ENCODE data around the gene WNT7B.
A peak's percentile ranks its signal among the peaks of the same experiment; 100 is the strongest.

The WNT7B gene

DNA sequence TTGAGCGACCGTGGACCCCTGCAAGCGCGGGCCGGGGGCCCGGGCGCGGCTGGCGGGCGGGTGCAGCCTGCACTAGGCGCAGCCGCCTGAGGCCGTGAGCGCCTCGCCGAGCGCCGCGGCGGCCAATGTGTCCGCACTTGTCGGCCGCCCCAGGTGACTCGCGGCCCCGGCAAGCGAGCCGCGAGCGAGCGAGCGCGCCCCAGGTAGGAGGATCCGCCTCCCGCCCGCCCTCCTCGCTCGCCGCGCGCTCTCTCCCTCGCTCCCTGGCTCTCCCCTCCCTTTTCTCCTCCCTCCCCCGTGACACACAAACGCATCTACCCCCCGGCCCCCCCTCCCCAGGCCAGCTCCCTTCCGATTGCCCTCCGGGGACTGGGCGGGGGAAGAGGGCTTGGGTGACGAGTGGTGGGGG, at the start of gene WNT7B:
Gene WNT7B, minus strand, starts transcription at position 160 of the 409 bp plus-strand sequence. CDS start 408 bp downstream, outside the sequence.
- no peak for DNase-seq (ENCODE audit: low spot score)

DNA sequence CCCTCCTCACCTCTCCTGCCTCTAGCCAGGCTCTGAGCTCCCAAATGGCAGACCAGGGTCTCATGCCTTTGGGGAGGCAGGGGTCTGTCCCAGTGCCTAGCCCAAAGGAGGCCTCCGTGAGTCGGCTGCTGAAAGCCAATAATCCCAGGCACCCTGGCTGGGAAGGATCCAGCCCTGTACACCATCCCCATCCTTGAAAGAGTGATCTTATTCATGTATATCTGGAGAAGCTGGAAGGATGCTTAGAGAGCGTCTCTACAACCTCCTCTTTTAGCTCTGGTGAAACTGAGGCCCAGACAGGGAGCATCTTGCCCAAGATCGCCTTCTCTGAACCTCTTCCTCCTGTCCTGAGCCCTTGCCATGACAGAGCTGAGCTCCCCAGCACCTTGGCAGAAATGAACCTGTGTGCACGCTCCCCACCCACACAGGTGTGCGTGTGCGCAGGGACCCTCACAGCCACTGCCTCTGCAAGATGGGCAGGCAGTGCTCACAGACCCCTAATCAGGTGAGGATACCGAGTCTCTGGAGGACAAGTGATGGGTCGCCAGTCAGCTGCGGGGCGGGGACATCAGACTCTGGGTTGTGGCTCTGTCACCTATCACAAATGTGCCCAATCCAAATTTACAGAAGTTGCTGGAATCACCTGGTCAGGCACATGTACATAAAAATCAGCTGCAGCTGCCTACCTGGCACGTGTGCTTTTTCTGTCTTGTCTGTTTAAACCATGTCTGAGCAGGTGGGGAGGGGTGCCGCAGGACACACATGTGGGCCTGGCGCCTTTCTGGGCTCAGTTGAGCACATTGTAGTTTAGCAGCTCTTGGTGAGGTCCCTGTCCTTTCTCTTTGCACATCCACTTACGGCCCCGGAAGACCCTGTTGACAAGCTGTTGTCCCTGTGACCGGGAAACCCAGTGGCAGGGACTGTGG, 49.3 kb upstream of the WNT7B start:
- DNase-seq (ENCODE audit: low spot score) = no peak

DNA sequence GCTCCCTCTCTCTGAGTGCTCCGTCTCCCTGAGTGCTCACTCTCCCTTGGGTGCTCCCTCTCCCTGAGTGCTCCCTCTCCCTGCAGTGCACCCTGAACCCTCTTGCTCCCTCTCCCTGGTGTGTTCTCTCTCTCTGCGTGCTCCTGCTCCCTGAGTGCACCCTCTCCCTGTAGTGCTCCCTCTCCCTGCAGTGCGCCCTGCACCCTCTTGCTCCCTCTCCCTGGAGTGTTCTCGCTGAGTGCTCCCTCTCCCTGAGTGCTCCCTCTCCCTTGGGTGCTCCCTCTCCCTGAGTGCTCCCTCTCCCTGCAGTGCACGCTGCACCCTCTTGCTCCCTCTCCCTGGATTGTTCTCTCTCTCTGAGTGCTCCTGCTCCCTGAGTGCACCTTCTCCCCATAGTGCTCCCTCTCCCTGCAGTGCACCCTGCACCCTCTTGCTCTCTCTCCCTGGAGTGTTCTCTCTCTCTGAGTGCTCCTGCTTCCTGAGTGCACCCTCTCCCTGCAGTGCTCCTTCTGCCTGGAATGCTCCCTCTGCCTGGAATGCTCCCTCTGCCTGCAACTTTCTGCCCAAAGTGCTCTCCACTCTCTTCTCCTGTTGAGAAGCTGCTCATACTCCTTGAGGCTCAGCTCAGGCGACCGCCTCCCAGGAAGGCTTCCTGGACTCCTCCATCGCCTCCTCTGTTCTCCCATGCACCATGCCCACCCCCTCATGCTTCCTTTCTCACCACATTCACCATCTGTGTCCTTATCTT, 48.4 kb upstream of the WNT7B start:
- DNase-seq (ENCODE audit: low spot score) = no peak

DNA sequence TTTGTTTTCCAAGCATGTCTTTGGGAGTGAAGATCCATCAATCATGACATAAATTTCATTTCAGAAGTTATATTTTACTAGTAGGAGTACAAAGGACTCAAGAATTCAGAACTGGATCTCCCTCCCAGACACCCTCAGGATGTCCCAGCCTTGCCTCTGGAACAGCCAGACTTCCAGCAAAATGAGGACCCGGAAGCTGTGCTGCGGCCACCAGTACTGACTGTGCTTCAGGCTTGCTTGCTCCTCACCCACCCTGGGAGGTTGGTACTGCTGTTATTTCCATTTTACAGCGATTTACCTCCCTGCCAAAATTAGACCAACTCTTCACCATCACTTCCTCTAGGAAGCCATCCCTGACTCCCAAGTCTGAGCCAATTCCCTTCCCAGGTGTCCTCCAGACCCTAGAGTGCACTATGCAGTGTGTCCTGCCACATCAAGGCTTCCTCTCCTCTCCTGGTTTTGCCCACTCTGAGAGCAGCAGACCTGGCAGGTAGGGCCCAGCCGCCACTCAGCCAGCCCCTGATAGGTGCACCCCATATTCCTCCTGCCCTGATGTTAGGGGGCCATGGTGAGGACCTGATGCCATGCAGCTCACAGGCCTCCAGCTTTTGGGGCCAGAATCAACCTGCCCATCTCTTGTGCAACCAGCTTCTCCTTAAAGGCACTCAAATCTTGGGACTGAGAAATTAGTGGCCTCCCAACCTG, 47.3 kb upstream of the WNT7B start:
- no peak for DNase-seq (ENCODE audit: low spot score)

DNA sequence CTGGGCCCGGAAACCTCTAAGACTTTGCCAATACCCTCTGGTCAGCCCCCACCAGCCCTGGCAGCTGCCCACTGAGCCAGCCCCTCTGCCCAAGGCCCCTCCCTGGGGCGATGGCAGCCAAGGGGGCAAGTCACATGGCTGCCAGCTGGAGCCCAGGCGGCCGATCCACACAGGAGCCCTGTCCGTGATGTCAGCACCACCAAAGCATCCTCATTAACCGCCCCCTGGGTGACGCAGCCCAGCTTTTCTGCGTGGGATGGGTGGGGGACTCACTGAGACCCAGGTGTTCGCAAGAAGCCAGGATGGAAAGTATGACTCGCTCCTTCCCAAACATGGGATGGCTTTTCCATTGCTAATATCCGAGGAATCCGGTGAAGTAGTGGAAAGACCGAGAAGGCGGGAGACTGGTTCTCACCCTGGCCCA, 46.6 kb upstream of the WNT7B start:
- DNase-seq (ENCODE audit: low spot score) = no peak

DNA sequence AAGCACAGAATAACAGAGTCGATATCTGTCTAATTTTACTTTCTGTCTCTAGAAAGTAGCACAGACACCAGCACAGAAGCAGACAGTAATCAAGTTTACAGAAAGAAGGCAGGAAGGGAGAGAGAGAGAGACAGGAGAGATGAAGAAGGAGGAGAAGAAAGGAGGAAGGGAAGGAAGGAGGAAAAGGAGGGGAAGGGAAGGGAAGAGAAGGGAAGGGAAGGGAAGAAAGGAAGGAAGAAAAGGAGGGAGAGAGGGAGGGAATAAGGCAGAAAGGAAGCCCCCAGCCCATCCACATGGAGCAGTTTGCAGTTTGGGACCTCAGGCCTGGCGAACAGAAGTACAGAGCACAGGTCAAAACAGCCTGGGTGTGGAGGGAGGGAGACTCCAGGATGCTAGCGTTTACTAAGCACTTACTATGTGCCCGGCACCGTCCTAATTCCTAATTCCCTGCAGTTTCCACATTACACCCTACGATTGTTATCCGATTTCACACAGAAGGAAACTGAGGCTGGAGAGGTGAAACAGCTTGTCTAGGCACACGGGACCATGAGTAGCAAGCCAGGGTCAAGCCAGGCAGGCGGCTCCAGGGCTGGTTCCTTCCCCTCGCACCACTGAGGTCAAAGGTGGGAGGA, 46.0 kb upstream of the WNT7B start:
- no peak for DNase-seq (ENCODE audit: low spot score)

DNA sequence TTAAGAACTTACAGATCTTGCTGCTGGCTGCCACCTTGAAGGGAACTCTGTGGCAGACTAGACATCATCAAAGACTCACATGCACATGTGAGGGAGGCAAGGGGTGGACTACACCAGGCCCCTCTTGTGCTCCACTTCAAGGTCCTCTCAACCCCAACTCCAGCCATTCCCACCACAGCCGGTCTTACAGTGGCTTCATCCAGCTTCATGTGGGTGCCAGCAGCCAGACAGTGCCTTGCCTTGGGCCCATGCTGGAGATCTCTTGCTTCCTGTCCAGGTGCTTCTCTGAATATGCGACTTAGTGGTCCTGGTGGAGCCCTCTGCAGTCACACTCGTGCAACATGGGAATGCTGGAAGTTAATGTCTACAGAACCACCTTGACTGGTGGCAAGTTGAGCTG, 44.6 kb upstream of the WNT7B start:
- no peak for DNase-seq (ENCODE audit: low spot score)

DNA sequence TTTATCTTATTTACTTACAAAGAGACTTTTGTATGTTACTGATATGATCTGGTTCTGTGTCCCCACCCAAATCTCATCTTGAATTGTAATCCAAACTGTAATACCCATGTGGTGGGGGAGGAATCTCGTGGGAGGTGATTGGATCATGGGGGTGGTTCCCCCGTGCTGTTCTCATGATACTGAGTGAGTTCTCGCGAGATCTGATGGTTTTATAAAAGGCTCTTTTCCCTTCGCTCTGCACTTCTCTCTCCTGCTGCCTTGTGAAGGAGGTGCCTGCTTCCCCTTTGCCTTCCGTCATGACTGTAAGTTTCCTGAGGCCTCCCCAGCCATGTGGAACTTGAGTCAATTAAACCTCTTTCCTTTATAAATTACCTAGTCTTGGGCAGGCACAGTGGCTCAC, 42.4 kb upstream of the WNT7B start:
- DNase-seq (ENCODE audit: low spot score) = no peak

DNA sequence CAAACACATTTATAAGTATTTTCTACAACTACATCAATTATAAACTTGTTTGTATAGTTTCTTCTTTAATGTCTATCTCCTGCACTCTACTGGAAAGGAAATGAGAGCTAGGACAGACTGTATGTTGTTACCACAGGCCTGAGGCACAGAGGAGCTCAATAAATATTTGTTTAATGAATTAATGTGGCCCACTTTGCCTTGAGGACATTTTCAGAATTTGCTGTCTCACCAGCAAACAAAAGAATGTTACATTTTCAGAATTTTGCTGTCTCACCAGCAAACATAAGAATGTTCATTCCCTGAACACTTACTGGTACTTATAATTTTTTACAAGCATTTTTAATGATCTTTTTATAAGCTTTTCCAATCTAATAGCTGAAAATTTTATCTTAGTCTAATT, 41.9 kb upstream of the WNT7B start:
- DNase-seq (ENCODE audit: low spot score) = no peak

DNA sequence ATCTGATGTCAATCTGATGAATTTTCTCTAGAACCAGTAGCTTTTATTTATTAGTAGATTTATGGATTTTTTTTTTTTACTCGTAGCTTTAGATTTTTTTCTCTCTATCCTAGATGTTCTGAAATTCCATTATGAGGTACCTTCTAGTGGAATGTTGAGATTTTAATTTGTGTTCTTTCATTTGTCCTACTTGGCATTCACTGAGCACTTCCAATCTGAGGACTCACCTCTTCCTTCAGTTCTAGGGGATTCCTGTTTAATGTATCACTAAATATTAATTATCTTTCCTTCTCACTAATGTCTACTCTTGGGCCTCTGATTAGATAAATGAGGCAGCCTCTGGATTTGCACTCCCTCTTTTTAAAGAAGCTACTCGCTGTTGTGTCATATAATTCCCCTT, 40.2 kb upstream of the WNT7B start:
- no peak for DNase-seq (ENCODE audit: low spot score)

DNA sequence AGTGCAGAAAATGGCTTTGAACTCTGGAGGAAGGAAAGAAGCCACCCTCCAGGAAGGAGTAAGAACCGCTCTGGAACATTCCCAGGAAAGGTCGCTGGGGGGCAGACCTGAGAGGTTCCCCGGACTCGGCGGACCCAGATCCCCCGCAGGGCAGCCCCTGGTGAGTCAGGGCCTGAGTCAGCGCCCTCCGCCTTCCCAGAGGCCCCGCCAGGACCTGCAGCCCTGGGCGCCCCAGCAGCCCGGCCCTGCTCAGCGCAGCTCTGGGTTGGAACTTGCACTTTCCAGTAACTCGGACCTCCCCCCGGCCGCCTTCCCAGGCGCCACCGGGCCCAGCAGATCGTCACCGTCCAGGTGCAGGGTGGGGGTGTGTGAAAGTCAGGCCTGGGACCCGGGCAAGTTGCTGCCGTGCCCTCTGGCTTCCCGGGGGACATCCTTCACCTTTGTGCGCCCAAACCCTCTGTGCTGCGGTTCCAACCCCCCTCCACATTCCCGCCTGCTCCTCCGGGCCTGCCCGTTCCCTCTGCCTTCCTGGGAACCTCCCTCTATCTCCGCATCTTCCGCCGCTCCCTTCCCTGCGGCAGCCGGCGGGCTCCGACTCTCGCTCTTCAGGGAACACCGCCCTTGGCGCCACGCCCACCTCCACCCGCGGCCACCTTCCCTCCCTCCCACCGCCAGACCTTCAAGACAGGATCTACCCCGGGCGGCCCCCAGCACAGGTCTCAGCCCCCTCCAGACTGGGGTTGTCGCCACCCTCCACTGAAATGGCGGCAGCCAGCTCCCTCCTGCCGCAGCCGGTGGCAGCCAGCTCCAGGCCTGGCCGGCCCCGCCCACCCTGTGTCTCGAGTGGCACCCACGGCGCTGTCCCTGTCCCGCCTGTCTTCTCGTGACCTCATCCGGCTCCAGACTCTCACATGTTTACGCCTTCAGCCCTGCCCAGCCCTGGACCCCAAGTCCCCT, 36.8 kb upstream of the WNT7B start:
- peak; percentile 85 for DNase-seq (ENCODE audit: low spot score)

DNA sequence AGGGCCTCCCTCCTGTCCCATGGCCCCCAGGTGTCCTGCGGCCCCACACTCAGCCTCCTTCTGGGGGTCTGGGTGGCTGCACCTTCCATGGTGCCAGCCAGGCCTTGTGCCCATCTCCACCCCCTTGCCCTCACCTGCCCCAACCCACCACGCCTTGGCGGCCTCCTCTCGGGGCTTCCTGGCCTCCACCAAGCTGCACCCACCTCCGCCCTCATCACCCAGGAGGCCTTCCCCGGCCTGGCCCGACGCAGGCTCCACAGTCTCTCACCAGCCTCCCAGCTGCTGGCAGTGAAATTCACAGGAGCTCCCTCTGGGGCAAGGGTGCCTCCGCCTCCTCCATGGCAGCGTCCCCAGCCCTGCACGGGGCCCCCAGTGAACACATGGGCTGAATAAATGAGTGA, 35.9 kb upstream of the WNT7B start:
- no peak for DNase-seq (ENCODE audit: low spot score)

DNA sequence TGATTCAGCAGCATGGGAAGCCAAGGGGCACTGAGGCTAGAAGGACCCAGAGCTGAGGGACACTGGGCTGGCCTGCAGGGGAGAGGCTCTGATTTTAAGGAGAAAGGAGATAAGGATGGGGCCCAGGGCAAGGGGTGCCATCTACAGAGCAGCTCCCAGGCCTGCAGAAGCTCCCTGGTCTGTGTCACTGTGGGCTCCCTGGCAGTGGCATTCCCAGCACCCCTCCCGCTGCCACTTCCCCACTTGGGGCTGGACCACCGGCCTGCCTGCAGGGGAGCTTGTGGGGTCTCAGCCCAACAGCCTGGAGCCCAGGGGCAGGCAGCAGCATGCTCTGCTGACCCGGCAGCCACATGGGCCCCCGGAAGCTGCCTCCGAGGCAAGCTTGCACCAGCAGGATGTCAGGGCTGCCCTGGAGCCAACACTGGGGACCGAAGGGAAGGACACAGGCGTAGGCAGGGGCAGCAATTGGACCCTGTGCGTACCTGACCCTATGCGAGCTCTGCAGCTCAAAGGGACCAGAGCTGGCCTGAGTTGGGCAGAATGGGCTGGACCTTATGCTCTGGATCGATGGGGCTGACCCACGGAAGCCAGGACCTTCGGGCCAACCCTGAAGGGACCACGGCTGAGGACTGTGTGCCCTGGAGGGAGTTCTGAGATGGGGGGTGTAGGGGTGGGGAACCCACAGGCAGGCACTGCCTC, 35.4 kb upstream of the WNT7B start:
- no peak for DNase-seq (ENCODE audit: low spot score)

DNA sequence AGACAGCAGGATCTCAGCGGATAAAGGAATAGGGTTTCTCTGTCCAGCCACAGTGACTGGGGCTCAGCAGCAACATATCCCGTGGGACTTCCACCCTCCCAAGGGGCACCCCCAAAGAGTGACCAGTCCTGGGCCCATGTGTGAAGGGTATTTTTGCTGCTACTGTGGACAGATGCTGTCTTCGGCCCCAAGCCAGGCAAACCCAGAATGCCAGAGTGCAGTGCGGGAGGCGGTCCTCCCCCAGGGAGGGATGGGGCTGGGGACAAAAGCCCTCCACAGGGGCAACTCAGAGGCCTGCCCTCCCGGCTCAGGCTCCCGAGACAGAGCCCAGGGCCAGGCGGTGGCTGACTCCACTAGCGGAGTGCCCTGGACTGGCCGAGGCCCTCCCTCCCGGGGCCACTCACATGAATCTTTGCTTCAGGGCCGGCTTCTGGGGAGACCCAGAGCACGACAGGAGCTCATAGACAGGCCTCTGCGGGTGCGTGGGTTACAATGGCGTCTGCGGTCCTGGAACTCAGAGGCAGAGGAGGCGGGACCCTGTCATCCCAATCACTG, 34.7 kb upstream of the WNT7B start:
- no peak for DNase-seq (ENCODE audit: low spot score)

DNA sequence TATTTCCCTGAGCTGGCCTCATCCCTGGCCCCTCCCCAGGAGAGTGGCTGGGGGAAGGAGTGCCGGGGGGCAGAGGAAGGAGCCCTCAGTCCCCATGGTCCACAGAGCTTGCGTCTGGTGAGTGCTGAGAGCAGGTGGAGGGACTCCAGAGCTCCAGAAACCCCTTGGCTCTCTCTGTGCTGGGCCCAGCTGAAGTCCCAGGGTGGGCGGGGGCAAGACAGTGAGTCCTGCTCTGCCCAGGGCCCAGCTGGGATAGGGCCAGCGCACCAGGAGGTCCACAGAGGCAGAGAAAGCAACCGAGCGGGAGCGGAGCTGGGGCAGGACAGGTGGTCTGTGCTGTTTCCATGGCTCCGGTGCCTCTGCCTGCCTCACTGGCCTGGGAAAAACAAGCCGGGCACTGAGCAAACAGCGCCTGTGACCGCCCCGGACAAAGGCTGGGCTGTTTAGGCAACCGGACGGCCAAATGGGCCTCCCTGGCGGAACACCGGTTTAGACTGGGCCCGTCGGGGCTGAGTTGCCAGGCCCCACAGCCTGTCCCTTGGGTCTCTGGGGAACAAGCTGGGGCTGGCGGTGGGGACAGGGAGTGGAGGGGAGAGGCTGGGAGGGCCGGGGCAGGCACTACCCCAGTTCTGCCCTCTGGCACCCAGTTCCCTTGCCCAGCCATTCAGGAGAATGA, 34.1 kb upstream of the WNT7B start:
- peak; percentile 84 for DNase-seq (ENCODE audit: low spot score)

DNA sequence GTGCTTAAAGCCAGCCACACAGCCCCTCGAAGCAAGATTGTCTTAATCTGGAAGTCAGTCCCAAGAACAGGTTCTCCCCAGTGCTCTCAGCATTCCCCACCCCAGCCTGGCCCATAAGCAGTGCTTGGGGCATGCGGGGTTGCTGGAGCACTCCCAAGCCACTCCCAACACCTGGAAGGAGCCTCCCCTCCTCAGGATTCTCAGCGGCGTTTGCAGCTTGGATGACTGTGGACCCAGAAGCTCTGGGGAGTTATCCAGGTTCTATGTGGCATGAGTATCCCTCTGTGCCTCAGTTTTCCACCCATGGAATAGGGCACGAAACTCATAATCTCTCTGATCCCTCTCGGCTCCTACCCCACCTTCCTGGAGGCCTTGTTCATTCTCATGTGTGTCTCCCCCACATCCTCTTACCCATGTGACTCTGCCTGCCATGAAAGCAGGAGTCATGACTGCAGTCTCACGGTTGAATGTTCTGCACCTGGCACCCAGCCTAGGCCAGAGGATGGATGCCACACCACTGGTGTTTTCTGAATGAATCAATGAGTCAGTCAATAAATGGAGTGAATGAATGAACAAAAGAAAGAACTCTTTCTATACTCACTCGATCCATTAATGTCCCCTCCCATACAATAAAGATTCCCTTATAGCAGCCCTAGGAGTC, 33.4 kb upstream of the WNT7B start:
- DNase-seq (ENCODE audit: low spot score) = no peak

DNA sequence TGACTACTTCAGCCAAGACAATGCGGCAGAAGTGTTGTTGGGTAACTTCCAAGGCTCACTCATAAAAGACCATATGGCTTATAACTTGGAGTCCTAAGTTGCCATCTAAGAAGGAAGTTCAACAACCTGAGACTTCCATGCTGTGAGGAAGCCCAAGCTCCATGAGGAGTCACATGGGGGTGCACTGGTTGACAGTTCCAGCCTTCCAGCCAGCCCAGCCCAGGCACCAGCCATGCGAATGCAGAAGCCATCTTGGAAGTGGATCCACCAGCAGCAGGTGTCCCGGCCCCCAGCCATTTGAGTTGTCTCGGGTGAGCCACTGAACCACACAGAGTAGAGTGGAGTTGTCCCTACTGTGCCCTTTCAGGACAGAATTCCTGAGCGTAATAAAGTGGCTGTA, 32.8 kb upstream of the WNT7B start:
- no peak for DNase-seq (ENCODE audit: low spot score)

DNA sequence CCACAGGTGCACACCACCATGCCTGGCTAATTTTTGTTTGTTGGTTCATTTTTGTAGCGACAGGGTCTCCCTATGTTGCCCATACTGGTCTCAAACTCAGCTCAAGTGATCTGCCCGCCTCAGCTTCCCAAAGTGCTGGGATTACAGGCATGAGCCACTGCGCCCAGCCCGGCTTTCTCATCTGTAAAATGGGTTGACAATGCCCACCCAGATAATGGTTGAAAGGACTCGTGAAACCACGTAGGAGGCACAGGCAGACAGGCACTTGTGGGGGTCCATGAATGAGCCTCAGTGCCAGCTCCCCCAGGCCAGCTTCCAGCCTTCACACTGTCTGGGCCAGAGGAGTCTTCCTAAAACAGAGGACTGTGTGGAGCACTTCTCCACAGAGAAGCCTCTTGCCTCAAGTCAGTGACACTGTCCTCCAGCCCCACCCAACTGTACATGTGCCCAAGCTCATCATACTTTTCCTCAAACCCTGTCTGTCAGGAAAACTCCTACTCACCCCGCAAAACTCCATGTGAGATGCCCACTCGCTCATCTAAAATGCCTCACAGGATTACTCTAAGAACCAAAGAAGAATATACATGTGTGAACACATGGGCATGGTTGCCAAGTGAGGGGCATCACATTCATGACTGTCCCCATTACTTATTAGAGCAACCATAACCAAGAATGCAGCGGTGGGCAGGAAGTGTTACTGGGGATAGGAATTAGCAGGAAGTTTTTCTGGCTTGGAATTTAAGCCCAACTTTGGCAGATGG, 32.1 kb upstream of the WNT7B start:
- no peak for DNase-seq (ENCODE audit: low spot score)
